ENCODE measurements around the gene NSF. TPM values are rescaled to one million over a fixed set of nuclear protein-coding genes. Genes with fewer than 3 reads are reported as not detected.
"Not testable (repeated sequence)": the region's sequence is repeated elsewhere in the genome, so short reads cannot be mapped to it uniquely, and the experiment has no call there.

NSF gene
- total RNA-seq = 10 to 100 TPM; 27.2 to 27.9 TPM

GRCh38 chr17:46590157-46591146 is at the start of gene NSF:
Gene NSF (plus strand): TSS chr17:46590669. CDS start chr17:46590776, 107 bp downstream.
- H3K36me3 ChIP-seq; H3K4me3 ChIP-seq; DNase-seq (ENCODE audit: low spot score); H3K27me3 ChIP-seq (replicated peaks; ENCODE audit: insufficient read depth); H3K27ac ChIP-seq; H3K9me3 ChIP-seq; H3K4me1 ChIP-seq (ENCODE audit: control insufficient read depth in 1 of 2, low read depth in 2 of 2): not testable (repeated sequence)
- peak; percentile 74 for ATAC-seq (ENCODE audit: insufficient number of reproducible peaks, low FRiP score, low read depth)

GRCh38 chr17:46548607-46549006 is 41.9 kb upstream of the NSF start:
- not testable (repeated sequence) for DNase-seq (ENCODE audit: low spot score); H3K27ac ChIP-seq; ATAC-seq (ENCODE audit: insufficient number of reproducible peaks, low FRiP score, low read depth); H3K4me1 ChIP-seq (ENCODE audit: control insufficient read depth in 1 of 2, low read depth in 2 of 2); H3K4me3 ChIP-seq; H3K9me3 ChIP-seq; H3K27me3 ChIP-seq (replicated peaks; ENCODE audit: insufficient read depth); H3K36me3 ChIP-seq

GRCh38 chr17:46559155-46559554 is 31.3 kb upstream of the NSF start:
- not testable (repeated sequence) for ATAC-seq (ENCODE audit: insufficient number of reproducible peaks, low FRiP score, low read depth); H3K27ac ChIP-seq; H3K4me1 ChIP-seq (ENCODE audit: control insufficient read depth in 1 of 2, low read depth in 2 of 2); H3K27me3 ChIP-seq (replicated peaks; ENCODE audit: insufficient read depth); H3K4me3 ChIP-seq; H3K9me3 ChIP-seq; H3K36me3 ChIP-seq; DNase-seq (ENCODE audit: low spot score)

- H3K9me3 ChIP-seq; ATAC-seq (ENCODE audit: insufficient number of reproducible peaks, low FRiP score, low read depth); H3K4me1 ChIP-seq (ENCODE audit: control insufficient read depth in 1 of 2, low read depth in 2 of 2); H3K27ac ChIP-seq; DNase-seq (ENCODE audit: low spot score); H3K36me3 ChIP-seq; H3K27me3 ChIP-seq (replicated peaks; ENCODE audit: insufficient read depth); H3K4me3 ChIP-seq: not testable (repeated sequence)
Measured at GRCh38 chr17:46560048-46560447, 30.4 kb upstream of the NSF start.

- H3K4me3 ChIP-seq; H3K27me3 ChIP-seq (replicated peaks; ENCODE audit: insufficient read depth); ATAC-seq (ENCODE audit: insufficient number of reproducible peaks, low FRiP score, low read depth); H3K36me3 ChIP-seq; DNase-seq (ENCODE audit: low spot score); H3K27ac ChIP-seq; H3K9me3 ChIP-seq; H3K4me1 ChIP-seq (ENCODE audit: control insufficient read depth in 1 of 2, low read depth in 2 of 2): not testable (repeated sequence)
Measured at GRCh38 chr17:46566284-46566683, 24.2 kb upstream of the NSF start.

GRCh38 chr17:46566980-46567379 is 23.5 kb upstream of the NSF start:
- ATAC-seq (ENCODE audit: insufficient number of reproducible peaks, low FRiP score, low read depth); H3K27ac ChIP-seq; H3K9me3 ChIP-seq; H3K4me1 ChIP-seq (ENCODE audit: control insufficient read depth in 1 of 2, low read depth in 2 of 2); DNase-seq (ENCODE audit: low spot score); H3K4me3 ChIP-seq; H3K27me3 ChIP-seq (replicated peaks; ENCODE audit: insufficient read depth); H3K36me3 ChIP-seq: not testable (repeated sequence)

GRCh38 chr17:46571796-46572195 is 18.7 kb upstream of the NSF start:
- not testable (repeated sequence) for DNase-seq (ENCODE audit: low spot score); H3K27me3 ChIP-seq (replicated peaks; ENCODE audit: insufficient read depth); ATAC-seq (ENCODE audit: insufficient number of reproducible peaks, low FRiP score, low read depth); H3K36me3 ChIP-seq; H3K9me3 ChIP-seq; H3K4me1 ChIP-seq (ENCODE audit: control insufficient read depth in 1 of 2, low read depth in 2 of 2); H3K27ac ChIP-seq; H3K4me3 ChIP-seq

DNA sequence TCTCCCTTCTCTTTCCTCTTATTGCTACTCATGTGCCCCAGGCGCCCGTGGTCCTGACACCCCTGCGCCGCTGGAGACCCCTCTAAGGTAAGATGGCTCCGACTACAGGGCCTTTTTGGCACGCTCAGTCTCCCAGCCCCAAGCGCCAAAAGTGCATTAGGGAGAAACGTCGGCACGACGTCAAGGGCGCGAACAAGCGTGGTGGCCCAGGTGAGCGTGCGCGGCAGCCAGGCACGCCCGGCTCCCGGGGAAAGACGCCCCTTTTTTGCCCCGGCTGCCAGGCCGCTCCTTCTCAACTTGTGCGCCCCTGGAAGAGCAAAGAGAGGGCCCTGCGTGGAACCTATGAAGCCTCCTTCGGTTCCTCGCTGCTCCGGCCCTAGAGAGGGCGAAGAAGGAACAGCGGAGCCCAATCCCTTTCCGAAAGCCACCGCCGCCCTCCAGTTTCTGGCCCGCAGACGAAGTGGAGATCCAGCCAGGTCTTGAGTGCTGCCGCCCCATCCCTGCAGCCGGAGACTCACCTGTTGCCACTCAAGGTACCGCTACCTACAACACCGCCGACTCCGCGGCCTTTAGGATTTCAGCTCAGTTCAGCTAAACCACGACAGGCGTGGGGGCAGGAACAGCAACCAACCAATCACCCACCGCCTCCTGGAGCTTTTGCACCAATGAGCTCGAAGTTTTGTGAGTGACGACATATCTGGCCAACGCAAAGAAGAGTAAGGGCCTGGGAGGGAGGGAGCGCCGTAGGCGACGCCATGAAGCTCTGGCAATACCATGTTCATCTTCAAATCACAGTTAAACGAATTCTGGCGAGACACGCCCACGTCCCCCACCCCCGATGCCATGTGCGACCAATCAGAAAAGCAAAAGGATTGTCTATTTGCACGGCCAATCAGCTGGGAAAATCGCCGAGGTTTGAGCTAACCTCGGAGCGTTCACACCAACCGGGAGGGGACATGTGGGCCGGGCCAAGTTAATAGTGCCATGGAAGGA is 11.1 kb upstream of the NSF start, which contains the start of gene ARL17A:
Gene ARL17A (minus strand): TSS at position 609 of the 993 bp plus-strand sequence. CDS start 3,369 bp downstream, outside the sequence.
- not testable (repeated sequence) for H3K9me3 ChIP-seq; H3K4me1 ChIP-seq (ENCODE audit: control insufficient read depth in 1 of 2, low read depth in 2 of 2); H3K36me3 ChIP-seq; H3K27me3 ChIP-seq (replicated peaks; ENCODE audit: insufficient read depth)
- peak; percentile 98 for ATAC-seq (ENCODE audit: insufficient number of reproducible peaks, low FRiP score, low read depth)
- peak within 1 kb of the TSS; percentile 55 for H3K4me3 ChIP-seq
- peak within 1 kb of the TSS in 1 of 2 donors; percentile 58 for H3K27ac ChIP-seq
- DNase-seq (ENCODE audit: low spot score) = peak; percentile 31

DNA sequence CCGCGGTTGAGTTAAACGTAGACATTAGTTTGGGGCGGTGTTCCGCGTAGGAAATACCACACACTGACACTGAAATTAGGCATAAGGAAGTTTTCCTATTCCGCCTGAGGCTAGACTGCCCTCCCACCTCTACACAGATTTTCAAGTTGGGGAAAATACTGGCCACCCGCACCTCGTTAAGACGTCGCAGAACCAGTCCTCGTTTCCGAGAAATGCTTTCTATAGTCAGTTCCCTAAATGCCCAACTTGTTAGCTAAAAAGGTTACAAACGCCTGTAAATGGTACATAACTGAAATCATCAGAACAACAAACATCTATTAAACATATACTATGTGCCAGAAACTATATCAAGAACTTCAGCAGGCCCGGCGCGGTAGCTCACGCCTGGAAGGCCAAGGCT is 10.4 kb upstream of the NSF start:
- ATAC-seq (ENCODE audit: insufficient number of reproducible peaks, low FRiP score, low read depth); H3K36me3 ChIP-seq; H3K9me3 ChIP-seq; H3K4me1 ChIP-seq (ENCODE audit: control insufficient read depth in 1 of 2, low read depth in 2 of 2); DNase-seq (ENCODE audit: low spot score); H3K27me3 ChIP-seq (replicated peaks; ENCODE audit: insufficient read depth): not testable (repeated sequence)
- Histone ChIP-seq H3K4me3 (peak overlapping the region; percentile 55), H3K27ac (peak overlapping the region in 1 of 2 donors; percentile 58)

- not testable (repeated sequence) for DNase-seq (ENCODE audit: low spot score); H3K27ac ChIP-seq; H3K4me3 ChIP-seq
Measured at GRCh38 chr17:46585444-46585843, 5.0 kb upstream of the NSF start.

DNA sequence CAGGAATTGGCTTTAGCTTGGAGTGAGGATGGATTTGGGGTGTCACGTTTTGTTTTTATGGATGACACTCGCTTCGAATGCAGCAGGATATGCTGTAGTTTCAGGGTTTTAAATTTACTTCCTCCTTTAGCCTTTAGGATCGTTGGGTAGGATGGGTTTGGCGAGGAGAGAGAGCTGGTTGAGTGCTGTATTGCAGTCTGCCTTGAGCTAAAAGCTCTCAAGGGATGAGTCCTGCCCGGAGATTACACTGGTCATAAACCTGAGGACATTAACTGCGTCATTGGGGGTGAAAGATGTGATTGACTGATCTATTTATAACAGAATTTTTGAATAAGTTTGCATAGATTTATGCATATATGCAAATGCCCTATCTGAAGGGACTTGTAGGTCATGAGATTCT is 863 bp downstream of the NSF start:
- not testable (repeated sequence) for H3K9me3 ChIP-seq; H3K4me3 ChIP-seq; H3K36me3 ChIP-seq; DNase-seq (ENCODE audit: low spot score); H3K27me3 ChIP-seq (replicated peaks; ENCODE audit: insufficient read depth); H3K4me1 ChIP-seq (ENCODE audit: control insufficient read depth in 1 of 2, low read depth in 2 of 2); H3K27ac ChIP-seq
- ATAC-seq (ENCODE audit: insufficient number of reproducible peaks, low FRiP score, low read depth) = peak; percentile 50

More at GRCh38 chr17:46585444-46585843, 5.0 kb upstream of the NSF start:
- H3K4me1 ChIP-seq (ENCODE audit: control insufficient read depth in 1 of 2, low read depth in 2 of 2); ATAC-seq (ENCODE audit: insufficient number of reproducible peaks, low FRiP score, low read depth); H3K9me3 ChIP-seq; H3K27me3 ChIP-seq (replicated peaks; ENCODE audit: insufficient read depth); H3K36me3 ChIP-seq: not testable (repeated sequence)

Measured in thoracic aorta (tissue), 2 donors.